ENCODE results near the gene ATF7IP. TPM values are rescaled to one million over a fixed set of nuclear protein-coding genes. Genes with fewer than 3 reads are reported as not detected.
A peak's percentile ranks its signal among the peaks of the same experiment; 100 is the strongest.

ATF7IP gene
- total RNA-seq, 2 donors from 2014 or later = 78.1 to 85.5 TPM

- H3K36me3 Mint-ChIP-seq = peaks cover 30 to 74% of the 10 kb centered on the region in 2 donors
- H3K9me3 Mint-ChIP-seq = peaks cover 5 to 20% of the 10 kb centered on the region in 2 donors
- peak overlapping the region in 1 of 2 donors; percentile 24 for H3K27ac Mint-ChIP-seq
- ATAC-seq = no peak
- DNase-seq (ENCODE audit: low spot score in 2 of 2) = no peak
These were observed 62.4 kb downstream of the ATF7IP start for GRCh38 chr12:14427929-14428328.

DNA sequence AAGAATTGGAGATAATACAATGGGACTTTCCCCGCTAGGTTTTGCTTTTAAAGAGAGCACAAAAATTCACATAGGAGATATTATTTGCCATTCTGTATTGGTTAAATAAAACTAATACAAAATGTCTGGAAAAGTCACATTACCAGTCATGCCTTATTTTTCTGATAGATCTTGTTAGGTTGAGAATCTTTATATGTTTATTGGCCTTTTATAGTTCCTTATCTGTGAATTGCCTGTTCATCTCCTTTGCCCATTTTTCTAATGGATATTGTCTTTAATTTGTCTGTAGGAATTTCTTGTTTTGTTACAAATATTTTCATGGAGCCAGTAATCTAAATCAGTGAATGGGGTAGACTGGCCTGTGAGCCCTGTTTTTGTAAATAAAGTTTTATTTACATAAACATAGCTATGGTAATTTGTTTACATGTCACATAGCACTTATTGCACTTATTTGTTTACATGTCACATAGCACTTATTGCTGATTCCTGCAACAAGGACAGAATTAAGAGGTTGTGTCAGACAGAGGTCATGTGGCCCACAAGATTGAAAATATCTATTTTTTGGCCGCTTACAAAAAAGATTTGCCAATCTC, 65.0 kb downstream of the ATF7IP start:
- H3K9me3 Mint-ChIP-seq = peaks cover 5 to 14% of the 10 kb centered on the region in 2 donors
- no peak for DNase-seq (ENCODE audit: low spot score in 2 of 2)
- peak overlapping the region in 1 of 2 donors; percentile 51 for H3K27ac Mint-ChIP-seq
- peaks cover 15 to 65% of the 10 kb centered on the region in 2 donors for H3K36me3 Mint-ChIP-seq
- no peak for ATAC-seq

DNA sequence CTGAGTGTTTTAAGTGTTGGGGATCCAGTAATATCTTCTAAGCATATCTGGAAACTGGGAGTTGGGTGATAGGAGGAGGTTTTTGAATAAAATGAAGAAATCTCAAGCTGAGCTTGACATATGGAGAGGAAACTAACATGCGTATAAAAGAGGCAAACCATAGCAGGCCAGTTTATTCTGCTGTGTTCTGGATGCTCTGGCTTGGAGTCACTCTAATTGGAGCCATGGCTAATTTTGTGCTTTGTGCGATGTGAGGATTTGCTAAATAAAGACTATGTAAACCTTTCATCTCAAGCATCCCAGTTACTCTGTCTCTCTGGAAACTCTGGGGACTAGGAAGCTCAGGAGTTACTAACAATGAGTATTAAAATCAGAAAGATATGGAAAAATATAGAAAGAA, 66.5 kb downstream of the ATF7IP start:
- no peak for DNase-seq (ENCODE audit: low spot score in 2 of 2)
- Mint-ChIP-seq H3K36me3 (peaks cover 15 to 69% of the 10 kb centered on the region in 2 donors), H3K9me3 (peaks cover 5 to 14% of the 10 kb centered on the region in 2 donors), H3K27ac (peak overlapping the region in 1 of 2 donors; percentile 51)
- no peak for ATAC-seq

- peaks cover 10 to 66% of the 10 kb centered on the region in 2 donors for H3K36me3 Mint-ChIP-seq
- DNase-seq (ENCODE audit: low spot score in 2 of 2) (no peak), ATAC-seq (peak in 1 of 2 donors; percentile 34)
- peak overlapping the region in 1 of 2 donors; percentile 48 for H3K27ac Mint-ChIP-seq
- peaks cover 0 to 4% of the 10 kb centered on the region in 2 donors for H3K9me3 Mint-ChIP-seq
These were observed 70.1 kb downstream of the ATF7IP start for GRCh38 chr12:14435627-14436026.

- Mint-ChIP-seq H3K9me3 (peaks cover 0 to 7% of the 10 kb centered on the region in 2 donors), H3K36me3 (peaks cover 32 to 66% of the 10 kb centered on the region in 2 donors), H3K27ac (peak overlapping the region in 1 of 2 donors; percentile 68)
- no peak for DNase-seq (ENCODE audit: low spot score in 2 of 2)
- no peak for ATAC-seq
These were observed 76.9 kb downstream of the ATF7IP start for GRCh38 chr12:14442221-14442881.

DNA sequence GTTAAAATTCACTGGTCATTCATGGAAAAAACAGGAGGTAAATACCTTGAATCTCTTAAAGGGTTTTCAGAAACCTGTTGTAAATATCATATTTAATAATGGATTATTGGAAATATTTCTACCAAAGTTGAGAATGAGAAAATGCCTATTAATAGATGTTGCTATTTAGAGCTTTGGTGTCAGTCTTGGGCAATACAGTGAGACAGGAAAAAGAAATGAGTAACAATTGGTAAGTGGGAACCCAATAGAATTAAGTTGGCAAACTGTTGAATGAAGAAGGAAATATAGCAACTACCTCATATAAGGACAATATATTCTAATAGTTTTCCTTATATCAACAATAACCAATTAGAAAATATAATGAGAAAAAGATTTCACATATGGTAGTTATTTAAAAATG, 78.0 kb downstream of the ATF7IP start:
- Mint-ChIP-seq H3K9me3 (peaks cover 0 to 14% of the 10 kb centered on the region in 2 donors), H3K36me3 (peaks cover 32 to 69% of the 10 kb centered on the region in 2 donors), H3K27ac (no peak overlapping the region)
- ATAC-seq (no peak), DNase-seq (ENCODE audit: low spot score in 2 of 2) (no peak)

GRCh38 chr12:14450479-14450878, 85.0 kb downstream of the ATF7IP start:
- Mint-ChIP-seq H3K27ac (no peak overlapping the region), H3K9me3 (peaks cover 12 to 17% of the 10 kb centered on the region in 2 donors), H3K36me3 (peaks cover 36 to 80% of the 10 kb centered on the region in 2 donors)
- ATAC-seq (no peak), DNase-seq (ENCODE audit: low spot score in 2 of 2) (no peak)

GRCh38 chr12:14452336-14452735, 86.9 kb downstream of the ATF7IP start:
- DNase-seq (ENCODE audit: low spot score in 2 of 2) (no peak), ATAC-seq (peak in 1 of 2 donors; percentile 11)
- Mint-ChIP-seq H3K9me3 (peaks cover 12 to 17% of the 10 kb centered on the region in 2 donors), H3K27ac (no peak overlapping the region), H3K36me3 (peaks cover 32 to 80% of the 10 kb centered on the region in 2 donors)

GRCh38 chr12:14452865-14453264, 87.4 kb downstream of the ATF7IP start:
- Mint-ChIP-seq H3K9me3 (peaks cover 11 to 12% of the 10 kb centered on the region in 2 donors), H3K36me3 (peaks cover 32 to 75% of the 10 kb centered on the region in 2 donors), H3K27ac (peak overlapping the region in 1 of 2 donors; percentile 57)
- DNase-seq (ENCODE audit: low spot score in 2 of 2) = no peak
- ATAC-seq = peak in 1 of 2 donors; percentile 62

DNA sequence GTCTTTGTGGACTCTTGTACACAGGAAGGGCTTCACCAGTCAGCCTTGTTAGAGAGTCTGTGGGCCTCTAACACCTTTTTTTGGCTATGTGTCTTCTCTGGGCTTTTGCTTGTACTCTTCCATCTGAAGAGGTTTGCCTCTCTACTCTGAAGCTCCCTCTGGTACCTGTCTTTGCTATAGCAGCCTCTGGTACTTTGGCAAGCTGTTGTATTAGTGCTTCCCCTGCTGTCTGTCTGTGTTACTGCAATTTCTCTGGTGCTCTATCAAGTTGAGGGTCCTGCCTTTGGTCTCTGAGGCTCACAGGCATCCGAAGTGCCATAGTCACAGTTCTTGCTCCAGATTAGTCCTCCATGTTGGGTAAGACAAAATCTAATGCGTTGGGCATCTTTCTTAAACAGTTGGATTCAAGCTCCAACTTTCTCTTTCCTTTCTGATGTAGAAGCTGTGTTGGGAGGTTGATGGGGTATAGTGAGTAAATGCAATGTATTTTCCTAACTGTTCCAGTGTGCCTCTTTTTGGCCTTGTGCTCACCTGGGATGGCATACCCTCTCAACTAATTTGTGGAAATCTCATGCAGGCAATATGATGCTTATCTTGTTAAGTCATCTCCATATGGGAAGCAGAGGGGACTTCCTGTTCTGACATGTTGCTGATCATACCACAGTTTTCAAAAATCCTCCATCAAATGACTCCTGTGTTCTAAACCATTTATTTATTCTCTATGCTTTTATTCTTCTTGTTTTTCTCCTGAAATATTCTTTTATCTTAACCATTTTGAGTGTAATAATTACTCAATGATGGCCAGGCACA, 88.8 kb downstream of the ATF7IP start:
- ATAC-seq (peak; percentile 76 to 77), DNase-seq (ENCODE audit: low spot score in 2 of 2) (peak in 1 of 2 donors; percentile 13)
- Mint-ChIP-seq H3K9me3 (peaks cover 9 to 12% of the 10 kb centered on the region in 2 donors), H3K27ac (peak overlapping the region; percentile 57 to 82), H3K36me3 (peaks cover 32 to 65% of the 10 kb centered on the region in 2 donors)

- Mint-ChIP-seq H3K36me3 (peaks cover 5 to 50% of the 10 kb centered on the region in 2 donors), H3K9me3 (no peaks in the 10 kb centered on the region), H3K27ac (peak overlapping the region in 1 of 2 donors; percentile 55)
- no peak for DNase-seq (ENCODE audit: low spot score in 2 of 2)
- peak in 1 of 2 donors; percentile 40 for ATAC-seq
These were observed 94.8 kb downstream of the ATF7IP start for GRCh38 chr12:14460212-14460841.

DNA sequence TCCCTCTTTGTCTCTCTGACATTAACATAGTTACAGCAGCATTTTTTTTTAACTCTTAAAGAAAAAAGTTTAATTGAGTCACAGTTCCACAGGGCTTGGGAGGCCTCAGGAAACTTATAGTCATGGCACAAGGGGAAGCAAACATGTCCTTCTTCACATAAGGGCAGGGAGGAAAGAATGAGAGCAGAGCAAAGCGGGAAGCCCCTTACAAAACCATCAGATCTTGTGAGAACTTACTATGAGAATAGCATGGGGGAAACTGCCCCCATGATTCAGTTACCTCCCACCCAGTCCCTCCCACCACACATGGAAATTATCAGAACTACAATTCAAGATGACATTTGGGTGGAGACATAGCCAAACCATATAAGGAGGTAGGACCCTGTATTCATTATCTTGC, 106.0 kb downstream of the ATF7IP start:
- H3K9me3 Mint-ChIP-seq = peaks cover 8 to 31% of the 10 kb centered on the region in 2 donors
- H3K36me3 Mint-ChIP-seq = peaks cover 28 to 85% of the 10 kb centered on the region in 2 donors
- ATAC-seq (peak; percentile 49 to 95), DNase-seq (ENCODE audit: low spot score in 2 of 2) (no peak)
- H3K27ac Mint-ChIP-seq = peak overlapping the region; percentile 38 to 57

DNA sequence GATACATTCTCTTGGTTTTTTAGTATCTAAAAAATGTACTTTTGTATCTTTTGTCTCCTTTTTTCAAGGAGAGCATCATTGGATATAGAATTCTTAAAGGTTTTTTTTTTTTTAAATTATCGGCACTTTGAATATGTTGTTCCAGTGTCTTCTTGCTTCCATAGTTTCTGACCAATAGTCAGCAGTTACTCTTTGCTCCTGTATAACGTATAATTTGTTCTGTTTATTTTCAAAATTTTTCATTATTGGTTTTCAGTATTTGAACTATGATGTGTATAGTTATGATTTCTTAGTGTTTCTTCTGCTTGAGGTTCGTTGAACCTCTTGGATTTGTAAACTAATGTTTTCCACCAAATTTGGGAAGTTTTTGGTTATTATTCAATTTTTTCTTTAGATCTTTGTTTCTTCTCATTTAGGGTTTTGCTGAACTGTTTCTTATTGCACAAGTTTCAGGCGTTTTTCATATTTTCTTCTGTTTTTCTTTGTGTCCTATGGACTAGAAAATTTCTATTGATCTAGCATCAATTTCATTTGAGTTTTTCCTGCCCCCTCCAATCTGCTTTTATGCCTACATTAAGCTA, 108.3 kb downstream of the ATF7IP start:
- H3K27ac Mint-ChIP-seq = peak overlapping the region in 1 of 2 donors; percentile 44
- no peak for DNase-seq (ENCODE audit: low spot score in 2 of 2)
- ATAC-seq = no peak
- peaks cover 33 to 86% of the 10 kb centered on the region in 2 donors for H3K36me3 Mint-ChIP-seq
- H3K9me3 Mint-ChIP-seq = peaks cover 8 to 27% of the 10 kb centered on the region in 2 donors

GRCh38 chr12:14479004-14479403, 113.5 kb downstream of the ATF7IP start:
- Mint-ChIP-seq H3K9me3 (peaks cover 0 to 4% of the 10 kb centered on the region in 2 donors), H3K36me3 (peaks cover 26 to 64% of the 10 kb centered on the region in 2 donors), H3K27ac (peak overlapping the region; percentile 14 to 65)
- DNase-seq (ENCODE audit: low spot score in 2 of 2) (no peak), ATAC-seq (peak; percentile 92 to 94)

- H3K9me3 Mint-ChIP-seq = no peaks in the 10 kb centered on the region
- H3K36me3 Mint-ChIP-seq = peaks cover 16 to 57% of the 10 kb centered on the region in 2 donors
- DNase-seq (ENCODE audit: low spot score in 2 of 2) (no peak), ATAC-seq (no peak)
- no peak overlapping the region for H3K27ac Mint-ChIP-seq
These were observed 115.7 kb downstream of the ATF7IP start for GRCh38 chr12:14481201-14481600.

DNA sequence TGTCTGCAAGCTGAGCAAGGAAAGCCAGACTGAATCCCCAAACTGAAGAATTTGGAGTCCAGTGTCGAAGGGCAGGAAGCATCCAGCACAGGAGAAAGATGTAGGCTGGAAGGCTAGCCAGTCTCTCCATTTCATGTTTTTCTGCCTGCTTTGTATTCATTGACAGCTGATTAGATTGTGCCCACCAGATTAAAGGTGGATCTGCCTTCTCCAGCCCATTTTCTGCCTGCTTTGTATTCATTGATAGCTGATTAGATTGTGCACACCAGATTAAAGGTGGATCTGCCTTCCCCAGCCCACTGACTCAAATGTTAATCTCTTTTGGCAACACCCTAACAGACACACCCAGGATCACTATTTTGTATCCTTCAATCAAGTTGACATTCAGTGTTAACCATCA, 116.9 kb downstream of the ATF7IP start:
- Mint-ChIP-seq H3K36me3 (peaks cover 24 to 67% of the 10 kb centered on the region in 2 donors), H3K9me3 (no peaks in the 10 kb centered on the region), H3K27ac (peak overlapping the region in 1 of 2 donors; percentile 18)
- ATAC-seq (no peak), DNase-seq (ENCODE audit: low spot score in 2 of 2) (no peak)

Measured in activated naive CD4-positive, alpha-beta T cell treated with anti-CD3 and anti-CD28 coated beads, Interleukin-2, amount 50 U/mL, for 72 hours (primary cell).